Nephron progenitor cell (in vitro differentiated cells): ENCODE results near the gene PCYT2.

Experiments used
- DNase-seq: peaks from one replicate; pipeline ENCODE4 v3.0.0; 2021
- H3K27ac Mint-ChIP-seq: 2 replicates; pipeline ENCODE4 v1.8.0; 2021; ENCODE audit warnings: mild to moderate bottlenecking, moderate library complexity, mixed read lengths
- H3K27me3 Mint-ChIP-seq: 2 replicates; pipeline ENCODE4 v1.8.0; 2021; ENCODE audit warnings: mild to moderate bottlenecking, low read depth, mixed read lengths; ENCODE audit not compliant: poor library complexity
- H3K36me3 Mint-ChIP-seq: 2 replicates; pipeline ENCODE4 v1.8.0; 2021; ENCODE audit warnings: low read depth, mixed read lengths
- H3K4me1 Mint-ChIP-seq: 2 replicates; pipeline ENCODE4 v1.8.0; 2021; ENCODE audit warnings: mixed read lengths
- H3K4me3 Mint-ChIP-seq: 2 replicates; pipeline ENCODE4 v1.8.0; 2021; ENCODE audit warnings: mild to moderate bottlenecking, moderate library complexity, mixed read lengths
- H3K9me3 Mint-ChIP-seq: 2 replicates; pipeline ENCODE4 v1.8.0; 2021; ENCODE audit warnings: mild to moderate bottlenecking, moderate library complexity, mixed read lengths
- CTCF ChIP-seq: fragments of 200-600 bp; sonication (generic); IDR thresholded peaks from 2 replicates; pipeline ENCODE4 v1.5.0; 2021; ENCODE audit warnings: antibody characterized with exemption

Gene PCYT2

GRCh38 chr17:81911969-81912368 lies 770 bp upstream of the PCYT2 start:
- H3K27me3 Mint-ChIP-seq = peaks cover 6% of the 10 kb centered on the region
- H3K4me3 Mint-ChIP-seq = peak overlapping the region; percentile 47
- H3K27ac Mint-ChIP-seq = no peak overlapping the region
- peaks cover 10% of the 10 kb centered on the region for H3K4me1 Mint-ChIP-seq
- DNase-seq = no peak
- TF ChIP-seq CTCF = no peak
- H3K36me3 Mint-ChIP-seq = peaks cover 16% of the 10 kb centered on the region
- no peaks in the 10 kb centered on the region for H3K9me3 Mint-ChIP-seq

- peaks cover 5% of the 10 kb centered on the region for H3K4me1 Mint-ChIP-seq
- H3K36me3 Mint-ChIP-seq = peaks cover 16% of the 10 kb centered on the region
- H3K27me3 Mint-ChIP-seq = peaks cover 3% of the 10 kb centered on the region
- H3K27ac Mint-ChIP-seq = no peak overlapping the region
- no peak for TF ChIP-seq CTCF
- peak overlapping the region; percentile 92 for H3K4me3 Mint-ChIP-seq
- H3K9me3 Mint-ChIP-seq = no peaks in the 10 kb centered on the region
- DNase-seq = no peak
Measured at GRCh38 chr17:81910840-81911276, 341 bp downstream of the PCYT2 start.

- H3K4me1 Mint-ChIP-seq = peaks cover 5% of the 10 kb centered on the region
- peak overlapping the region; percentile 92 for H3K4me3 Mint-ChIP-seq
- peaks cover 3% of the 10 kb centered on the region for H3K27me3 Mint-ChIP-seq
- peaks cover 14% of the 10 kb centered on the region for H3K36me3 Mint-ChIP-seq
- H3K27ac Mint-ChIP-seq = peak overlapping the region; percentile 66
- H3K9me3 Mint-ChIP-seq = no peaks in the 10 kb centered on the region
- TF ChIP-seq CTCF = no peak
- peak; percentile 55 for DNase-seq
Measured at GRCh38 chr17:81909966-81910839, 996 bp downstream of the PCYT2 start.

- no peak for TF ChIP-seq CTCF
- Mint-ChIP-seq H3K36me3 (peaks cover 10% of the 10 kb centered on the region), H3K27ac (no peak overlapping the region), H3K4me1 (peaks cover 5% of the 10 kb centered on the region), H3K27me3 (peaks cover 3% of the 10 kb centered on the region), H3K9me3 (no peaks in the 10 kb centered on the region), H3K4me3 (peak overlapping the region; percentile 55)
- no peak for DNase-seq
Measured at GRCh38 chr17:81909231-81909630, 2.0 kb downstream of the PCYT2 start.

GRCh38 chr17:81908793-81909192 lies 2.4 kb downstream of the PCYT2 start:
- Mint-ChIP-seq H3K27me3 (peaks cover 3% of the 10 kb centered on the region), H3K4me1 (peaks cover 5% of the 10 kb centered on the region), H3K9me3 (no peaks in the 10 kb centered on the region), H3K4me3 (no peak overlapping the region), H3K36me3 (peaks cover 10% of the 10 kb centered on the region), H3K27ac (no peak overlapping the region)
- DNase-seq = no peak
- no peak for TF ChIP-seq CTCF
